Stimulated activated CD4-positive, alpha-beta T cell treated with anti-CD3 and anti-CD28 coated beads, Interleukin-1b, Interleukin-23, amount 100 ng/mL, for 4 hours (primary cell): Measurements from ENCODE around the gene ERAS.

ENCODE experiments used
- DNase-seq, 2 donors: peaks; one replicate each; pipeline ENCODE4 v3.0.0-alpha.2; 2020; ENCODE audit warnings: low read depth in 2 of 2

Gene ERAS, protein sequence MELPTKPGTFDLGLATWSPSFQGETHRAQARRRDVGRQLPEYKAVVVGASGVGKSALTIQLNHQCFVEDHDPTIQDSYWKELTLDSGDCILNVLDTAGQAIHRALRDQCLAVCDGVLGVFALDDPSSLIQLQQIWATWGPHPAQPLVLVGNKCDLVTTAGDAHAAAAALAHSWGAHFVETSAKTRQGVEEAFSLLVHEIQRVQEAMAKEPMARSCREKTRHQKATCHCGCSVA

DNA sequence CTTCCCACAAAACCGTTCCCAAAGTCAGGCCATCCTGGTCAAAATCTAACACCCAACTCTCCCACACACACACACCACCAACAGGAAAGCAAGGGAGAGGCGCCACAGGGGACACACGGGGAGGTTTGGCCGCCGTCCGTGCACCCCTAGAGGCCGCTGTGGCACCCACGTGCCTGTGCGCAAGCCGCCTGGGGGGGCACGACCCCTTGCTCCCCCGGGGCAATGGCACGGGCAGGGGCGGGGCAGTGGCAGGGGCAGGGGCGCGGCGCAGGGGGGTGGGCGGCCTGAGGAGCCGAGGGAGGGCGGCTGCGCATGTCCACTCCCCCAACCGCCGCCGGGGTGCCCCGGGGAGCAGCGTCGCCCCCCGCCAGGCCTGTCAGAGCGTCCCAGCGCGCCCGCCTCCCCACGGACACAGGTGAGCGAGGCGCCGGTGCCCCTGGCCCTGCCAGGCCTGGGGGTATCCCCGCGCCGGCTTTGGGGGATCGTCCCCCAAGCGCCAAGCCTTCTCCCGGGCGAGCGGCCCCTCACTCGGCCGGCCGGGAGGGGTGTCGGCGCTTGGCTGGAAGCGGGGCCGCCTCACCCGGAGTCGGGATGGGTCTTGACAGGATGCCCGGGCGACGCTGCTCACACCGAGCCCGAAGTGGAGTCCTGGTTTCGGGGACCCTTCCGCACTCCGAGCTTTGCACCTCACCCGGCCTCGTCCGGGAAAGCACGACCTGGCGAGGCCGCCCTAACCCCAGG, at the start of gene ERAS:
ERAS (plus strand) TSS at position 379 of the 741 bp plus-strand sequence. CDS start 2,611 bp downstream, outside the sequence.
- DNase-seq: no peak

DNA sequence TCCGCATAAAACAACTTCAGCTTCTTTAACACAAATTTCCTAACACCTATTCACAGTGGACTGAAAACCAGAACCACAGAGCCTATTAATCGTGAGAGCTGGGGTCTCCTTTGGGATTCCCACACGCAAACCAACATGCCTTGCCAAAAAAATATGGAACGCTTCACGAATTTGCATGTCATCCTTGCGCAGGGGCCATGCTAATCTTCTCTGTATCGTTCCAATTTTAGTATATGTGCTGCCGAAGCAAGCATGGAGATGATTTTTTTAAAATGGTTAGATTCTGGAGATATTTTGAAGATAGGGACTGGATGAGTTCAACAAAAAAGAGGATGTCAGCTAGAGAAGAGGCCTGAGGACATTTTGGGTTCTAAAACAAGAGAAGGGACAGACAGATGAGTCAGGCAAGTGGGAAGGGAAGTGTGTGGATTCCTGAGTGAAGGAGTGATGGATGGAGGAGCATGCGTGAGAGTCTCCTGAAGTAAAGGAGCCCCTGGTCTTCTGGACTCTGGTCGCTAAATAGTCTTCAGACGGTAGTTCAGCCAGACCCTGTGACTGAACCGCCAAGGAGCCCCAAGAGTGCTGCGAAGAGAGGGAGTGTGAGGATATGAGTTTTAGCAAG, 49.4 kb upstream of the ERAS start:
- DNase-seq: no peak

DNA sequence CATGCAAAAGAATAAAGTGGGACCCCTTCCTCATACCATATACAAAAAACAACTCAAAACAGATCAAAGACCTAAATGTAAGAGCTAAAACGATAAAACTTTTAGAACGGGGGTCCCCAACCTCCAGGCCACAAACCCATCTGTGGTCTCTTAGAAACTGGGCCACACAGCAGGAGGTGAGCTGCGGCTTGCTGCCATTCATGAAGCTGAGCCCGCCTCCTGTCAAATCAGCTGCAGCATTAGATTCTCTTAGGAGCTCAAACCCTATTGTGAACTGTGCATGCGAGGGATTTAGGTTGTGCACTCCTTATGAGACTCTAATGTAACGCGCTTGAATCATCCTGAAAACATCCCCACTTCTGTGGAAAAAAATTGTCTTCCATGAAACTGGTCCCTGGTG, 46.9 kb upstream of the ERAS start:
- no peak for DNase-seq

DNA sequence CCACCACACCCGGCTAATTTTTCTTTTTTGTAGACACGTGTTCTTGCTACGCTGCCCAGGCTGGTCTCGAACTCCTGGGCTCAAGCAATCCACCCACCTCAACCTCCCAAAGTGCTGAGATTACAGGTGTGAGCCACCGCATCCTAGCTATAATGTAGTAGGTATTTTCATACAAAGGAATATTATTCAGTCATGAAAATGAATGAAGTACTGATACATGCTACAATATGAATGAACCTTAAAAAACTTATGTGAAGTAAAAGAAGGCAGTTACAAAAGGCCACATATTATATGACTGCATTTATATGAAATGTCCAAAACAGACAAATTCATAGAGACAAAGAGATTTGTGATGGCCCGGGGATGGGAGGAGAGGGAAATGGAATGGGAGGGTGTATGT, 44.6 kb upstream of the ERAS start:
- DNase-seq: no peak

DNA sequence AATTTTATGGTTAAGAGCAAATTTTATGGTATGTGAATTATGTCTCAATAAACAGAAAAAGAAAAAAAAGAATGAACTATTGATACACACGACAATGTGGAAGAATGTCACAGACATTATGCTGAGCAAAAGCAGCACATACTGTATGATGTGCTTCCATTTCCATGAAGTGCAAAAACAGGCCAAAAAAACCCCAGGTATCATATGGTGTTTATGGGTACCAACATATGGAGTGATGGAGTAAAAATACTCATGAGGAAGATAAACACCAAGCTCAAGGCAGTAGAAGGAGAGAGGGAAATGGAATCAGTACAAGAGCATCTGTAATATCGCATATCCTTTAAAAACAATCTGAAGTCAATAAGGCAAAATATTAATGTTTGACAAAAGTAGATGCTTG, 44.1 kb upstream of the ERAS start:
- no peak for DNase-seq

DNA sequence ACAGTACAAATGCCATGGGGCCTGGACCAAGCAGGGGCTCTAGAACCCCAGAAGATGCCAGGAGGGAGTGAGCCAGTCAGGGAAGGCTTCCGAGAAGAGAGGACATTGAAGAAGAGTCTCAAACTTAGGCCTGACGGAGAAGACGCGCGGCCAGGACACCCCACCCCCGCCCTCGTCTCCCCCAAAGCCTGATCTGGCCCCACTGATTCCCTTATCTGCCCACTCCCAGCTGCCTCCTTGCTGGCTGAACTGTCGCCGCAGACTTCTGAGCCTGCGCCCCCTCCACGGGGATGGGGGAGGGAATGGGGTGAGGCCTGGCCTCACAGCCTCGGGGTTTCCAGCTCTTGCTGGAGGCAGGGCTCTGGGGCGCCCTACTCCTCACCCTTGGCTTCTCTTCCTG, 43.5 kb upstream of the ERAS start:
- no peak for DNase-seq

DNA sequence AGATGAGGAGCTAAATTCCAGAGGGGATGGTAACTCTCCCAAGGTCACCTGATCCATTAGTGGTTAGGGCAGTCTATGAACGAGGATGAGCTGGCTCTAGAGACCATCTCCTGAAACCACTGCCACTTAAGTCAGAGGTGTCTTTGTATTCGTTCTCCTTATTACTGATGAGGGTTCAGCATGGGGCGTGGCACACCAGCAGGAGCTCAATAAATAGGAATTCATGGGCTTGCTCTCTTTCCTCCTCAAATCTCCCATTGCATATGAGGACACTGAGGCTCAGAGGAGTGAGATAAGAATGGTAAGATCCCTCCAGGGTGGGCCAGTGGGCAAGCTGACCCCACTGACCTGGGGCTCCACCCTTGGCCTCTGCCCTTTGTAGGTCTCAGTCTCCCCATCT, 41.6 kb upstream of the ERAS start:
- no peak for DNase-seq

DNA sequence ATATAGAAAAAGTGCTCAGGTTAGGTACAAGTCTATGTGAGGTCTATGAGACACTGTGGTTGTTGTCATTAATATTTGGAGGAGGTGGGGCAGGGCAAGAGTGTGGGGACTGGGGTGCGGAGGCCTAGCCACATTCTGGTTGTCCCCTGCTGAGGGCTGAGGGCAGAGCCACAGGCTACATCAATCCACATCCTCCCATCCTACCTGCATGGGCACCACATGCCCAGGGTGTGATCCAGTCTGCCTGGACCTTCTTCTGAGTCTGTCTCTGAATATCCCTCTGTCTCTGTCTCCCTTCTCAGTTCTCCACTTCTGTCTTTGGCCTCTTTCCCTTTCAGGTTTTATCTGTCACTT, 41.1 kb upstream of the ERAS start:
- DNase-seq: no peak

DNA sequence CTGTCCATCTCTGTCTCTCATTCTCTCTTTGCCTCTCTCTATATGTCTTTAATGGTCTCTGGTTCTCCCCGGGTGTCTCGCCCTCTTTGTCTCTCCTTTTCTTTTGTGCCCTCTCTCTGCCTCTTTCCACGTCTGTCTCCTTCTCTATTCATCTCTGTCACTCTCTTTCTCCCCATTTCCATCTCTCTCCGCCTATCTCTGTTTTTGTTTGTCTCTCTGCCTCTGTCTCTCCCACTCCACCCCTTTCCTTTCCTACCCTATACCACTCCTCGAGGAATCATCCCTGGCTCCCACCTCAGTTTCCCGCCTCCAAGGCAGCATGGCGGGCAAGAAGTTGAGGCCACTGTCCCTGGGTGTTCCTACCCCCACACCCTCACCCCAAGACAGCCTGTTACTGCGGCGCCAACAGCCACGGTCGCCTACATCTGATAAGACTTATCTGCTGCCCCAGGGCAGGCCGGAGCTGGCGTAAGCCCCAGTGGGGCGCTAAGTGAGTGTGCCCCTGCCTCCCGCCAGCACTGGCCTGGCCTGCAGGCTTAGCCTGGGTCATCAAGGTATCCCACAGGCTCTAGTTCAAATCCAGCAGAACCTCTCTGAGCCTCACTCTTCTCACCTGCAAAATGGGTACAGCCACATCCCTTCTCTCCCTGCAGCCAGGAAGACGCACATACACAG, 40.6 kb upstream of the ERAS start:
- no peak for DNase-seq

DNA sequence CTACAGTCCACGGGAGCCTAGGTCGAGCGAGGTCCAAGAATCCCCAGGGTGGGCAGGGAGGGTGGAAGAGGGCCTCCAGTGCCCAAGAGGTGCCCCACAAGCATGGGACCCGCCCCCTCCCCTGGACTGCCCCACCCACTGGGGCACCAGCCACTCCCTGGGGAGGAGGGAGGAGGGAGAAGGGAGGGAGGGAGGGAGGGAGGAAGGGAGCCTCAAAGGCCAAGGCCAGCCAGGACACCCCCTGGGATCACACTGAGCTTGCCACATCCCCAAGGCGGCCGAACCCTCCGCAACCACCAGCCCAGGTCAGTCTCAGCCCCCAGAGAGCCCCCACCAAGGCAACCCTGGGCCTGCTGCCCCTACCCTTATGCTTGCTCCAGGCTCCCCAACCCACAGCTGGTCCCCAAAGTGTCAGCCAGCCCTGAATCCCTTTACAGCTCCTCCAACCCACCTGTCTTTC, 39.9 kb upstream of the ERAS start, which contains the start of gene GATA1:
GATA1 (plus strand) TSS at position 250 of the 460 bp plus-strand sequence. CDS start 4,520 bp downstream, outside the sequence.
- no peak for DNase-seq

DNA sequence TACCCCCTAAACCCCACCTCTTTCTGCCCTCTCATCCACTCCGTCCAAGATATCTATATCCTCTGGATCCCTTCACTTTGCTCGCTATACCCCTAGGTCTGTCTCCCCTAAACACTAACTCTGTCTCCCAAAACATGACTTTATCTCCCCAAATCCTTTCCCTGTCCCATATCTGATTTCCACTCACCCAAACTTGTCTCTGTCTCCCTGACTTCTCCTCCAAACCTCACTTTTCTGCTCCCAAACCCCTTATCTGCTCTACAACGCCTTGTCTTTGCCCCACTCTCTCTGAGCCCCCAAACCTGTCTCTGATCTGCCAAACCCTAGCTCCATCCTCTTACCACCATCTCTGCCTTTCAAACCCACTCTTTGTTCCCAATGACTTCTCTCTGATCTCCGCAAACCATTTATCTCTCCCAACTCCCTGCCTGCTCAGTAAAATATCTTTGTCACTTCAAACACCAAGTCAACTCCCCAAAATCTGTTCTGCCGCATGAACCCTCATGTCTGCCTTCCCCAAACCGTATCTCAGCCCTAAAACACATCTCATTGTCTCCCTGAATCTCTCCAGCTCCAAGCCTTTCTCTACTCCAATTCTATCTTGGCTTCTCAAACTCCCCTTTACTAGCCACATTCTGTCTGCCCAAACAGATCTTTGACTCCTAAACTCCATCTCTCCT, 39.3 kb upstream of the ERAS start:
- no peak for DNase-seq

DNA sequence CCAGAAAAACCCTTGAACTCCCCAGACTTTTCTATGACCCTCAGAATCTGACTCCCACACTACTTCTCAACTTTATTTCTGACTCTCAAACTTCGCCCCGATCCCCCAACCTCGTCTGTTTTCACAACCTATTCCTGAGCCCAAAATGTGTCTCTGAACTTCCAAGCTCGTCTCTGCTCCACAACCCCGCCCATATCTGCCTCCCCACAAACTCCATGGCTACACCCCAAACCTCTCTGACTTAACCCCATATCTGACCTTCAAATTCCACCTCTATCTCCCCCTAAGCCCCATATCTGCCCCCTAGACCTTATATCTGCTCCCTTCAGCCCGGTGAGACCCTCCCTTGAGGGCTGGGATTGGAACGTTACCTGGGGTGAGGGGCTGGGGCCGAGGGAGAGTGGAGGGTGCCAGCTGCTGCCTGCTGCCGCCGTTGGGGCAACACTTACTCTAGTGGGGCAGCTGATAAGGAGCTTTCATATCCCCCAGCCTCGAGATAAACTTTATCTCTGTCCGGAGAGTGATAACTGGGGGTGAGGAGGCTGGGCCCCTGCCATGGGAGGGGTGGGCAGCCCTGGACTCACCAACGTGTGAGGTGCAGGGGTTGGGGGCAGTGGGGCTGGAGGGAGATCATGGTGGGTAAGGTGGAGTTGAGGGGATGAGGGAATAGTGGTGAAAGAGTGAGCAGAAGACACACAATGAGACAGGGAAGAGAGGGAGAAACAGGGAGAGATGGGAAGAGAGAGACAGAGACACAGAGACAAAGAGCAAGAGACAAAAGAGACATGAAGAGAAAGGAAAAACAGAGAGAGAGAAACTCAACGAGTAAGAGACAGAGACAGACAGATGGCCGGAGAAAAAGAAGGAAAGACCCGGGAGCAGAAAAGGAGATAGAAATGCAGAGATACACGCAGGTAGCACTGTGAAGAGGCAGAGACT, 38.5 kb upstream of the ERAS start:
- DNase-seq: no peak

DNA sequence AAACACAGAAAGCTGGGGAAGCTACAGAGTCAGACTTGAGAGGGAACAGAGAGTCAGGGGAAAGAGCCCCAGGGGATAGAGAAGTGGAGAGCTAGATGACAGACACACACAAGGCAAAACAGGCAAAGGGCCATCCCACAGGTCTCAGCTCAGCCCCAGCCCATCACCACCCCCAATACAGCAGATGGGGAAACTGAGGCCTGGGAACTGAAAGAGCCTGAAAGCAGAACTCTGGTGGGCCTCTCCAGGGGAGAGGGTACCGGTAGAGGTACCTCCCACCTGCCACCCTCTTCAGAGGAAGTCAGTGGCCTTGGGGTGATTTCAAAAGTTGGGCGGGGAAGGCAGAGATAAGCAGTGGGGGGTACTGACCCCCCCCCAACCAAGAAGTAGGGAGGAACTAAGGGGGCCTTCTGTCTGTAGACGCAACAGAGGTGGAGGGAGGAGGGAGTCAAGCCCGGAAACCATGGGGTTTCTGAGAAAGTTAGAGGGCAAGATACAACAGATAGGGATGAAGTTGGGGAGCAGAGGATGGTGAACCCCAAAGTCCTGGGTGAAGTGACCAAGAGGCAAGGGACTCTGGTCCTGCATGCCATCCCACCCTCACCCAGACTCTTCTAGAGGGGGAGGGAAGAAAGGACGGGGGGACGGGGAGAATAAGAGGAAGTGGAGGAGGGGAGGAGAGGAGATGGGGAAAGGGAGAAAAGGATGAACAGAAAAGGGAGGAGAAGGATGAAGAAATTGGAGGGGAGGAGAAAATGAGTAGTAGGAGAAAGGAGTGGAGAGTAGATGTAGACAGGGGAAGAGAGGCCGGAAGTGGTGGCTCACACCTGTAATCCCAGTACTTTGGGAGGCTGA, 36.7 kb upstream of the ERAS start:
- no peak for DNase-seq

DNA sequence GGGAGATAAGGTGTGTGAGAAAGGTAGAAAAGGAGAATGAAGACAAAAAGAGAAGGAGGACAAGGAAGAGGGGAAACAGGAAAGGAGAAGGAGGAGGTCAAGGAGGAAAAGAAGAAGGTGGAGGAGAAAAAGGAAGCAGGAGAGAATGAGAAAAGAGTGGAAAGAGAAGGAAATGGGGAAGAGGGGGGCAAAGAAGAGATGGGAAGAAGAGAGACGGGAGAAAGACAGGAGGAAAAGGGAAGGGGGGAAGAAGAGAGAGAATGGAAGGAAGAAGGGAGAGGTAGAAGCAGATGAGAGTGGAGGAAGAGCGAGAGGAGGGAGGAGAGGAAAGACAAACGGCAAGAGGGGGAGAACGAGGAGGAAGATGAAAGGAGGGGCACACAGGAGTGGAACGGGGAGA, 35.8 kb upstream of the ERAS start:
- no peak for DNase-seq

DNA sequence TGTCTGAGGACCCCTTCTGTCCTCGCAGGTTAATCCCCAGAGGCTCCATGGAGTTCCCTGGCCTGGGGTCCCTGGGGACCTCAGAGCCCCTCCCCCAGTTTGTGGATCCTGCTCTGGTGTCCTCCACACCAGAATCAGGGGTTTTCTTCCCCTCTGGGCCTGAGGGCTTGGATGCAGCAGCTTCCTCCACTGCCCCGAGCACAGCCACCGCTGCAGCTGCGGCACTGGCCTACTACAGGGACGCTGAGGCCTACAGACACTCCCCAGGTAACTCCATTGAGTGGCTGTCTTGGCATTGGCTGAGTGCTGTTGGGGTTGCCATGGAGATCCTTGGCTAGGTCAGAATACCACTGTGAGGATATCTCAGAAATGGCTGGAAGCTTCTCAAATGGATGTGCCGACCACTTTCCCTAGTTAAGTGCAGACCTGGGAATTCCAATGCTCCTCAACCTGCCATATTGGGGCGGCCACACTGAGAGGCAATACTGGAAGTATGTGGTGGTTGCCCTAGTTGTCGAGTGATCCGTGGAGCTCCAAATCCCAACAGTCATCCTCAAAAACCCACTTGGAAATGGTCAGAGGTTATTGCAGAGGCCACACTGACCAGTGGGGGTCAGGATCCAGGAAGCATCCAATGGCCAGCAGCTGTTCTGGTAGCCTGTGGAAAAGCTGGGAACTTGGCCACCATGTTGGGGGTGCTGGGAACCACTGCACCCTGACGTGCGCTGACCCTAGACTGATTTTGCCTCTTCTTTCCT, 35.1 kb upstream of the ERAS start:
- DNase-seq: no peak

DNA sequence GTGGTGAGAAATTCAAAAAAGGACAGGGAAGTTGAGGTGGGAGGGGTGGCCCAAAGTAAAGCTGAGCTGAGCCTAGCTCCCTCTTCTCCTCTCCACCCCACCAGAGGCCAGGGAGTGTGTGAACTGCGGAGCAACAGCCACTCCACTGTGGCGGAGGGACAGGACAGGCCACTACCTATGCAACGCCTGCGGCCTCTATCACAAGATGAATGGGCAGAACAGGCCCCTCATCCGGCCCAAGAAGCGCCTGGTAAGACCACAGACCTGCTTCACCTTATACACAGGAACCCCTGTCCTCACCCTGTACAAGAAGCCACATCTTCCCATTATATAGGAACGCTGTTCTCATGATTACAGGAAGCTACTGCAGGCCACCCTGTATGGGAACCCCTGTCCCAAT, 34.1 kb upstream of the ERAS start:
- no peak for DNase-seq

DNA sequence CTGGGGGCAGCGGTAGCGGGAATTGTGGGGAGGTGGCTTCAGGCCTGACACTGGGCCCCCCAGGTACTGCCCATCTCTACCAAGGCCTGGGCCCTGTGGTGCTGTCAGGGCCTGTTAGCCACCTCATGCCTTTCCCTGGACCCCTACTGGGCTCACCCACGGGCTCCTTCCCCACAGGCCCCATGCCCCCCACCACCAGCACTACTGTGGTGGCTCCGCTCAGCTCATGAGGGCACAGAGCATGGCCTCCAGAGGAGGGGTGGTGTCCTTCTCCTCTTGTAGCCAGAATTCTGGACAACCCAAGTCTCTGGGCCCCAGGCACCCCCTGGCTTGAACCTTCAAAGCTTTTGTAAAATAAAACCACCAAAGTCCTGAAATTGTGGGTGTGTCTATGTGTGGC, 32.4 kb upstream of the ERAS start:
- DNase-seq: no peak

DNA sequence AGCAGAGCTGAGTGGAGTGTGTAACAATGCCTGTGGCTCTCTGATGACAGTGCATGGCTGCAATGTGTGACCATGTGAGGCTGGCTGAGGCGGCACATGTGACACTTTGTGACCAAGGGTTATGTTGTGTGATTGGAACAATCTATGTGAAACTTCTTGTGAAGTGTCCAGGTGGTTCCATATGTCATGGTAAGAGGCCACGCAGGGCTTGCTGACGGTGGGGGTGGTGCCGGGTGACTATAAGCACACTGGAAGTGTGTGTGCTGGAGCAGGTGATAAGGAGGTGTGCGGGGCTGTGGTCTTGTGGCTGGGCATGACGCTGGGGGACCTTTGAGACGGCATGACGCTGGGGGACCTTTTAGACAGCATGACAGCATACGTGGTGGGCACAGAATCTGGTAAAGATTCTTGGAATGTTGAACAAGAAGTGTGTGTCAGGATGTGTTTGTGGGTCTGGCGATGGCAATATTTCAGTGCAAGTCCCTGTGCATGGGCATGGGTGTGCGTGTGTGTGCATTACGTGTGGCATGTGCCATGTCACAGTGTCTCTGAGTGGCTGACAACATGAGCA, 31.9 kb upstream of the ERAS start:
- no peak for DNase-seq
